Measurements from ENCODE around the gene CATSPER1.

Gene CATSPER1

DNA sequence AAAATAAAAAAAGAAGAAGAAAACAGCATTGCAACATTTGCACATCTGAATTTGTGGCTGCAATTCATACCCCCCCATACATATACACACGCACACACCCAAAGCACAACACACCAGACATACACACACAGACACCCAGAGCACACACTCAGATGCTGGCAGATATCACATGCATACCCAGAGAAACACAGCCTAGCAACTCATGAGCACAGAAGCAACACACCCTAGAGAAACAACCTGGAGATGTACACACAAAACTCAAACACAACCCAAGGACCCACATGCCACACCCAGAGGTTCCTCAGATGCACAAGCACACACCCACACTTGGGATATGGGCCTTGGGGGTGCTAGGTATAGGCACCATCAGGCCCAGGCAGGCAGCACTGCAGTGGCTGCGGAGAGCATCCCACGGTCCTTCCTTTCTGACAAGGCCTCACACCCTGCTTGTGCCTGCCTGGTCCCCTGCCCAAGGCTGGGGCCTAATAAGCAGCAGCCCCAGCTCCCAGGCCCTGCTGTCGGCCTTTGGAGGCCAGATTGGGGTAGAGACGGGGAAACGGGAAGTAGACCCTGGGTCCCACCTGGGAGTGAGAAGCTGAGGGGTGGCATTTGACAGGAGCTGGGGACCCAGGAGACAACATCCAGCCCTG is 11.3 kb downstream of the CATSPER1 start:
- peak overlapping the region; percentile 56 for H2AFZ ChIP-seq
- TF ChIP-seq CTCF (IDR thresholded peaks at IDR 0.05): no peak
- peak overlapping the region; percentile 92 for H3K27ac ChIP-seq
- H3K4me3 ChIP-seq (ENCODE audit: low read depth, low read length): no peak overlapping the region
- no peaks in the 10 kb centered on the region for H3K79me2 ChIP-seq
- H3K9me3 ChIP-seq (ENCODE audit: control insufficient read depth, low read length): no peaks in the 10 kb centered on the region
- peaks cover 14% of the 10 kb centered on the region for H3K4me1 ChIP-seq
- no peaks in the 10 kb centered on the region for H3K36me3 ChIP-seq (ENCODE audit: control insufficient read depth, insufficient read depth, low read length)
- H3K27me3 ChIP-seq (ENCODE audit: control insufficient read depth, insufficient read depth, low read length): no peaks in the 10 kb centered on the region
- H3K4me2 ChIP-seq (ENCODE audit: low read length): no peak overlapping the region
- no peak overlapping the region for H3K9ac ChIP-seq

- Histone ChIP-seq H2AFZ (no peak overlapping the region), H3K27ac (no peak overlapping the region), H3K79me2 (no peaks in the 10 kb centered on the region), H3K4me1 (peaks cover 14% of the 10 kb centered on the region), H3K9ac (no peak overlapping the region), H3K36me3 (ENCODE audit: control insufficient read depth, insufficient read depth, low read length) (no peaks in the 10 kb centered on the region), H3K4me2 (ENCODE audit: low read length) (no peak overlapping the region), H3K9me3 (ENCODE audit: control insufficient read depth, low read length) (no peaks in the 10 kb centered on the region), H3K27me3 (ENCODE audit: control insufficient read depth, insufficient read depth, low read length) (no peaks in the 10 kb centered on the region), H3K4me3 (ENCODE audit: low read depth, low read length) (no peak overlapping the region)
- no peak for TF ChIP-seq CTCF (IDR thresholded peaks at IDR 0.05)
Measured at GRCh38 chr11:66013762-66014100, 12.5 kb downstream of the CATSPER1 start.

DNA sequence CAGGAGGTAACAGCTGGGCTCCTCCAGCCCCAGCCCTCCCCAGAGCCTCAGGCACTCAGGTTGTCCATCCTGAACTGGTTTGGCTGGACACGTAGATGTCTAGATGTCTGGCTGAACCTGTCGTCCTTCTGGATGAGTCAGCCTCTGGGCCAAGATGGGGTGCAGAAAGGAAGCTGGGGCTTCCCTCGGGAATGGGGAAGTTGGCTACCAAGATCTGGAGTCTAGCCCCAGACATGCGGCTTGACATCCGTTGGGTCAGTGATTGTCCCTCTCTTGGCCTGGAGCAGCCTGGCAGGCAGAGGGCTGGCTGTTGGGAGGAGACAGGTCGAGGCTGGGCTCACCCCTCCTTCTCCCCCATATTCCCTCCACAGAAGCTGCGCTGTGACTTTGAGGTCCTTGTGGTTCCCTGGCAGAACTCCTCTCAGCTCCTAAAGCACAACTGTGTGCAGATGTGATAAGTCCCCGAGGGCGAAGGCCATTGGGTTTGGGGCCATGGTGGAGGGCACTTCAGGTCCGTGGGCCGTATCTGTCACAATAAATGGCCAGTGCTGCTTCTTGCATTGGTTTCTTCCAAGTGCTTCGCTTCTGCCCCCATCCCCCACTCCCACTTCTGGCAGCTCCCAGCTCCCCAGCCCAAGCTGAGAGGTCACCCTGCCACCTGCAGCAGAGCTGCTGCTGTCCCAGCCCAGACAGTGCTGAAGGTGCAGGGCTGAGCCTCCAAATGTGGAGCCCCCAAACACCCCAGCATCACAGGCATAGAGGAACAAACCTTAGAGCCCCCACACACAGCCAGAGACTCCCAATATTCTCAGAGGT is 13.1 kb downstream of the CATSPER1 start:
- H3K4me1 ChIP-seq: peaks cover 14% of the 10 kb centered on the region
- H3K27me3 ChIP-seq (ENCODE audit: control insufficient read depth, insufficient read depth, low read length): no peaks in the 10 kb centered on the region

GRCh38 chr11:66012371-66012945 is 13.8 kb downstream of the CATSPER1 start:
- peaks cover 14% of the 10 kb centered on the region for H3K4me1 ChIP-seq
- H3K27ac ChIP-seq: no peak overlapping the region
- H2AFZ ChIP-seq: peak overlapping the region; percentile 75
- H3K36me3 ChIP-seq (ENCODE audit: control insufficient read depth, insufficient read depth, low read length): no peaks in the 10 kb centered on the region
- no peak overlapping the region for H3K4me2 ChIP-seq (ENCODE audit: low read length)
- TF ChIP-seq CTCF (IDR thresholded peaks at IDR 0.05): no peak
- no peaks in the 10 kb centered on the region for H3K9me3 ChIP-seq (ENCODE audit: control insufficient read depth, low read length)
- H3K27me3 ChIP-seq (ENCODE audit: control insufficient read depth, insufficient read depth, low read length): no peaks in the 10 kb centered on the region
- H3K4me3 ChIP-seq (ENCODE audit: low read depth, low read length): no peak overlapping the region
- no peak overlapping the region for H3K9ac ChIP-seq
- no peaks in the 10 kb centered on the region for H3K79me2 ChIP-seq

More for the DNA sequence above, 13.1 kb downstream of the CATSPER1 start:
- Histone ChIP-seq H3K9me3 (ENCODE audit: control insufficient read depth, low read length) (no peaks in the 10 kb centered on the region), H3K4me3 (ENCODE audit: low read depth, low read length) (no peak overlapping the region), H3K79me2 (no peaks in the 10 kb centered on the region), H3K36me3 (ENCODE audit: control insufficient read depth, insufficient read depth, low read length) (no peaks in the 10 kb centered on the region), H2AFZ (no peak overlapping the region), H3K9ac (no peak overlapping the region), H3K4me2 (ENCODE audit: low read length) (no peak overlapping the region), H3K27ac (no peak overlapping the region)
- no peak for TF ChIP-seq CTCF (IDR thresholded peaks at IDR 0.05)
